ENCODE results near the gene CYP27C1.

DNA sequence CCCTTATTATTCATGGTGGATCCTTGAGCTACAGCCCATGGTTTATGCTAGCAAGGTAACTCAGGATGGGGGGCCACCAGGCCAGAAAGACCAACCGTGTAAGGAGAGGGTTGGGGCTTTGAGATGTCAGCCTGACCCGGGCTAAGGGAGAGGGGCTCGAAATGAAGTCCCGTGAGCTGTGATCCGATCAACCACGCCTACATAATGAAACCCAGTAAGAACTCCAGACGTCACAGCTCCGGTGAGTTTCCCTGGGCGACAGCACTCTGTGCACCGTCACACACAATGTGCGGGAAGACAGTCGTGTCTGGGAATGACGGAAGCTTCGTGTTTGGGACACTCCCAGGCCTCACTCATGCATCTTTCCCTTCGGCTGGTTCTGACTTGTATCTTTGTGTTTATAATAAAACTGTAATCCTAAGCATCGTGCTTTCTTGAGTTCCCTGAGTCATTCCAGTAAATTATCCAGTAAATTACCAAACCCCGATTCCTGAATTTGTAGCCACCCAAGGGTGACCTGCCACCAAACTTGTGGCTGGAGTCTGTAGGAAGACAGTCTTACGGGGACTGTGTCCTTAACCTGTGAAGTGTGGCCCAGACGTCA is 44.2 kb downstream of the CYP27C1 start:
- TF ChIP-seq, protein P1, sequence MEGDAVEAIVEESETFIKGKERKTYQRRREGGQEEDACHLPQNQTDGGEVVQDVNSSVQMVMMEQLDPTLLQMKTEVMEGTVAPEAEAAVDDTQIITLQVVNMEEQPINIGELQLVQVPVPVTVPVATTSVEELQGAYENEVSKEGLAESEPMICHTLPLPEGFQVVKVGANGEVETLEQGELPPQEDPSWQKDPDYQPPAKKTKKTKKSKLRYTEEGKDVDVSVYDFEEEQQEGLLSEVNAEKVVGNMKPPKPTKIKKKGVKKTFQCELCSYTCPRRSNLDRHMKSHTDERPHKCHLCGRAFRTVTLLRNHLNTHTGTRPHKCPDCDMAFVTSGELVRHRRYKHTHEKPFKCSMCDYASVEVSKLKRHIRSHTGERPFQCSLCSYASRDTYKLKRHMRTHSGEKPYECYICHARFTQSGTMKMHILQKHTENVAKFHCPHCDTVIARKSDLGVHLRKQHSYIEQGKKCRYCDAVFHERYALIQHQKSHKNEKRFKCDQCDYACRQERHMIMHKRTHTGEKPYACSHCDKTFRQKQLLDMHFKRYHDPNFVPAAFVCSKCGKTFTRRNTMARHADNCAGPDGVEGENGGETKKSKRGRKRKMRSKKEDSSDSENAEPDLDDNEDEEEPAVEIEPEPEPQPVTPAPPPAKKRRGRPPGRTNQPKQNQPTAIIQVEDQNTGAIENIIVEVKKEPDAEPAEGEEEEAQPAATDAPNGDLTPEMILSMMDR (IDR thresholded peaks at IDR 0.05; ENCODE audit: low read length) = no peak
- TF ChIP-seq EZH2 (IDR thresholded peaks at IDR 0.05; ENCODE audit: borderline replicate concordance, low read length) = no peak

Data from OCI-LY1 (cell line).